ENCODE results near the gene PTAFR. TPM values are rescaled to one million over a fixed set of nuclear protein-coding genes. Genes with fewer than 3 reads are reported as not detected.

The PTAFR gene, protein sequence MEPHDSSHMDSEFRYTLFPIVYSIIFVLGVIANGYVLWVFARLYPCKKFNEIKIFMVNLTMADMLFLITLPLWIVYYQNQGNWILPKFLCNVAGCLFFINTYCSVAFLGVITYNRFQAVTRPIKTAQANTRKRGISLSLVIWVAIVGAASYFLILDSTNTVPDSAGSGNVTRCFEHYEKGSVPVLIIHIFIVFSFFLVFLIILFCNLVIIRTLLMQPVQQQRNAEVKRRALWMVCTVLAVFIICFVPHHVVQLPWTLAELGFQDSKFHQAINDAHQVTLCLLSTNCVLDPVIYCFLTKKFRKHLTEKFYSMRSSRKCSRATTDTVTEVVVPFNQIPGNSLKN
- 1 to 10 TPM; 6.5 to 9.2 TPM for total RNA-seq

DNA sequence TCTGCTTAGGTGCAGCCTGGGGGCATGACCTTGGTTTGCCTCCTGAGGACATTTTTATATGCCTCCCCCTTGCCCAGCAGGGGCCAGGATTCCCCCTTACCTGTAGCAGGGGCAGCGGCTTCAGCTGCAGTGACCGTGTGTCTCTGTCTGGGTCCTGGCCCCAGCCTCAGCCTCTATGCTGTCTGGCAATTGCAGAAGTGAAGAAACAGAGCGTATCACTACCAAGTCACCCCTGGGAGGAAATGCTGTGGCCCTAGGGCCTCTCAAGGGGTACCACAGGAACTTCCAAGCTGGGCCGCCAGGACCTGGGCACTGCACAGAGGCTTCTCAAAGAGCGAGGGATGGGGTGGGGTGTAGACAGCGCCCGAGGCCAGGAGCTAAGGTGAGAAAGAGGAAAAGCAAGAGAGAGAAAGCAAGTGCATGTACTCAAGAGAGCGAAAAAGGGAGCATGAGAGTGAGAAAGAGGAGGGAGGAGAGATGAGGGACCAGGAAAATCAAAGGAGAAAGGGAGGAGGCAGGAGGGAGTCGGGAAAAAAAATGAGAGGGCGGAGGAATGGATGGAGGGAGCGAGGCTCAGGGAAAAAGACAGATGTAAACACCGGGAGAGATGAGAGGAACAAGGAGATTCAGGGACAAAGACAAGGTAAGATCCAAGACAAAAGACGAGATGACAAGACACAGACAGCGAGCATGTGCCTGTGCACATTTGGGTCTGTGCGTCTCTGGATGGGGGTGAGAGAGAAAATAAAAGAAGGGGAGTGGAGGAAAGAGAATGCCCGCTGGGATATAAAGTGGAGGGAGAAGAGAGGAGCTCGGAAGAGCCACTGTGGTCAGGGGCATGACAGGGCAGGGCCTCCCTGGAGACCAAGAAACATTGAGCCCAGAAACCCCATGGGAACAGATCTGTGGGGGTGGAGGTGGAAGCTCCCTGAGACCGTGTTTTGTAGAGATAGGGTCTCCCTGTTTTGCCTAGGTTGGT, at the start of gene PTAFR:
Gene PTAFR (minus strand): TSS at position 199 of the 979 bp plus-strand sequence. CDS start 25,669 bp downstream, outside the sequence.
- DNase-seq (ENCODE audit: low spot score): no peak
- Histone ChIP-seq H3K36me3 (no peaks in the 10 kb centered on the region), H3K4me3 (peak within 1 kb of the TSS; percentile 47), H3K27ac (peak within 1 kb of the TSS in 1 of 2 donors; percentile 24), H3K9me3 (no peaks in the 10 kb centered on the region), H3K27me3 (replicated peaks; ENCODE audit: insufficient read depth) (no peaks in the 10 kb centered on the region), H3K4me1 (ENCODE audit: control insufficient read depth in 1 of 2, low read depth in 2 of 2) (peaks cover 7 to 11% of the 10 kb centered on the region in 2 donors)
- TF ChIP-seq, protein P1, sequence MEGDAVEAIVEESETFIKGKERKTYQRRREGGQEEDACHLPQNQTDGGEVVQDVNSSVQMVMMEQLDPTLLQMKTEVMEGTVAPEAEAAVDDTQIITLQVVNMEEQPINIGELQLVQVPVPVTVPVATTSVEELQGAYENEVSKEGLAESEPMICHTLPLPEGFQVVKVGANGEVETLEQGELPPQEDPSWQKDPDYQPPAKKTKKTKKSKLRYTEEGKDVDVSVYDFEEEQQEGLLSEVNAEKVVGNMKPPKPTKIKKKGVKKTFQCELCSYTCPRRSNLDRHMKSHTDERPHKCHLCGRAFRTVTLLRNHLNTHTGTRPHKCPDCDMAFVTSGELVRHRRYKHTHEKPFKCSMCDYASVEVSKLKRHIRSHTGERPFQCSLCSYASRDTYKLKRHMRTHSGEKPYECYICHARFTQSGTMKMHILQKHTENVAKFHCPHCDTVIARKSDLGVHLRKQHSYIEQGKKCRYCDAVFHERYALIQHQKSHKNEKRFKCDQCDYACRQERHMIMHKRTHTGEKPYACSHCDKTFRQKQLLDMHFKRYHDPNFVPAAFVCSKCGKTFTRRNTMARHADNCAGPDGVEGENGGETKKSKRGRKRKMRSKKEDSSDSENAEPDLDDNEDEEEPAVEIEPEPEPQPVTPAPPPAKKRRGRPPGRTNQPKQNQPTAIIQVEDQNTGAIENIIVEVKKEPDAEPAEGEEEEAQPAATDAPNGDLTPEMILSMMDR (IDR thresholded peaks at IDR 0.05): no peak
- no peak for ATAC-seq (ENCODE audit: insufficient number of reproducible peaks, low FRiP score, low read depth)

DNA sequence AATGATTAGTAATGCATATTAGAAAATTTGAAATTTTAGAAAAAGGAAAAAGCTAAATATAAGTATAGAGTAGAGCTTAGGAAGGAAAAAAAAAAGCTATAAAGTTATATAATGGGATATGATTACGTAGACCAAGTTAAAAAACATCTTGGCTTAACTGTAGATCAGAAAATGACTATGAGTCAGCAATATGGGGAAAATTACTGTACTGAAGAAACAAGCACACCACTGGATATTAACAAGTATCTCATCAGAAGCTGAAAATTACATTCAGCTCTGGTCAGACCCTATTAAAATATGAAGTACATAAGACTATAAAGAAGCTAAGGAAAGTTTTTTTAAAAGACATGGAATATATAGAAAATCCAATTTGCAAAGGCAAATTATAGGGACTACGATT, 36.8 kb upstream of the PTAFR start:
- Histone ChIP-seq H3K36me3 (peaks cover 23% of the 10 kb centered on the region), H3K27me3 (replicated peaks; ENCODE audit: insufficient read depth) (no peaks in the 10 kb centered on the region), H3K4me3 (no peak overlapping the region), H3K4me1 (ENCODE audit: control insufficient read depth in 1 of 2, low read depth in 2 of 2) (no peaks in the 10 kb centered on the region), H3K9me3 (no peaks in the 10 kb centered on the region), H3K27ac (no peak overlapping the region)
- TF ChIP-seq, protein P1 (IDR thresholded peaks at IDR 0.05): no peak
- no peak for ATAC-seq (ENCODE audit: insufficient number of reproducible peaks, low FRiP score, low read depth)
- no peak for DNase-seq (ENCODE audit: low spot score)

DNA sequence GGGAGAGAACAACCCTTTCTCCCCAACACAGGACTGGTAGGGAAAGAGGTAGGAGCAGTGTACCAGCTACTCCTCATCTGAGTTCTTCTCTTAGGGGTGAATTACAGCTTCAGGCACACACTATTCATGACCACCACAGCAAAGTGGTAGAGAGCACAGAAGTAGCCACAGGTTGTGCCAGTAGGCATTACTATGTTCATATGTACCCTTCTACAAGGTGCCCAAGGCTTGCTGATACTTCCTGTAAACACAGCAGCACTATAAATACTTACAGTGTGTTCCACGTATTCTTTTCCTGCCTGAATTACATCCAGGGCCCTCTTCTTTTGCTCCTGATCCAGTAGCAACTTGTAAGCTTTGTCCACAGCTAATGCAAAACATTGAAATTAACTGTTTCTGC, 33.2 kb upstream of the PTAFR start:
- Histone ChIP-seq H3K36me3 (peaks cover 39% of the 10 kb centered on the region), H3K4me3 (no peak overlapping the region), H3K4me1 (ENCODE audit: control insufficient read depth in 1 of 2, low read depth in 2 of 2) (no peaks in the 10 kb centered on the region), H3K27me3 (replicated peaks; ENCODE audit: insufficient read depth) (no peaks in the 10 kb centered on the region), H3K9me3 (no peaks in the 10 kb centered on the region), H3K27ac (no peak overlapping the region)
- TF ChIP-seq, protein P1 (IDR thresholded peaks at IDR 0.05): no peak
- ATAC-seq (ENCODE audit: insufficient number of reproducible peaks, low FRiP score, low read depth) (no peak), DNase-seq (ENCODE audit: low spot score) (no peak)

DNA sequence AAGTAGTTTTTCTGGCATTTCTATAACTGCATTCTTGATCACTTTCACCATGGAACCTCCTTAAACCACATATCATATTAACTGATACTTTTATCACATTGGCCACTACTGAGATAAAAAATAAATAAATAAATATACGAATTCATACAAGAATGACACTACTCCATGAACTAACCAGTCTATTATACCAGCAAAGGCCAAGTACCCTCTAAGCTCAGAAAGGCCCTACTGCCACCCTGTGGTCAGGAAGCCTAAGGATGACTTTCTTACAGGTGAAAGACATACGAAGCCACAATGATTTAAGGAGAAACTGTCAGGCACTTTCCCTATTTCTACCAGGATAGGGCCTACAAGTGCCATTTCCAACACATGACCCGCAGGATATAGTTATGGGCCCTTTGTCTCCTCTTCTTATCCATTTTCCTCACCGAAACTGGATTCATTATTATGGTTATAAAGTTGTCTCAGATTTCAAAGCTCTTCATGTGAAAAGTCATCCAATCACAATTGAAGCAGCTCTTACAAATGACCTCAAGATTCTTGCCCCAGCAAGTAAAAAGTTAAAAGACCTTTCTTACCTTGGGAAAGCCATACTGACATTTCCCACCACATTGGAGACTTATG, 32.4 kb upstream of the PTAFR start:
- no peaks in the 10 kb centered on the region for H3K4me1 ChIP-seq (ENCODE audit: control insufficient read depth in 1 of 2, low read depth in 2 of 2)
- ATAC-seq (ENCODE audit: insufficient number of reproducible peaks, low FRiP score, low read depth): no peak
- H3K27me3 ChIP-seq (replicated peaks; ENCODE audit: insufficient read depth): no peaks in the 10 kb centered on the region
- no peak for DNase-seq (ENCODE audit: low spot score)
- no peak overlapping the region for H3K27ac ChIP-seq
- TF ChIP-seq, protein P1 (IDR thresholded peaks at IDR 0.05): peak; percentile 34
- H3K36me3 ChIP-seq: peaks cover 45% of the 10 kb centered on the region
- H3K4me3 ChIP-seq: no peak overlapping the region
- no peaks in the 10 kb centered on the region for H3K9me3 ChIP-seq

Data from thoracic aorta (tissue), 2 donors.